Measurements from ENCODE around the gene SLC6A9. TPM values are rescaled to one million over a fixed set of nuclear protein-coding genes. Genes with fewer than 3 reads are reported as not detected.

The SLC6A9 gene
- total RNA-seq, 2 experiments from 2014 or later = 0.17 TPM; not detected in 1

- no peaks in the 10 kb centered on the region for H3K36me3 ChIP-seq (ENCODE audit: insufficient read depth, low read length)
- no peak for DNase-seq
- intact Hi-C loops (cut with DNase I, micrococcal nuclease) = no loop called here
- no peaks in the 10 kb centered on the region for H3K4me1 ChIP-seq (ENCODE audit: insufficient read depth, low read length)
- Mint-ChIP-seq H3K4me1 (ENCODE audit: low read depth) (no peaks in the 10 kb centered on the region), H3K36me3 (ENCODE audit: low read depth) (no peaks in the 10 kb centered on the region), H3K9me3 (no peaks in the 10 kb centered on the region), H3K27ac (no peak overlapping the region), H3K27me3 (peaks cover 11% of the 10 kb centered on the region), H3K4me3 (no peak overlapping the region)
- H3K4me3 ChIP-seq (ENCODE audit: low read length) = no peak overlapping the region
- no peak overlapping the region for H3K27ac ChIP-seq (ENCODE audit: low read depth in 1 of 2, low read length in 2 of 2)
- no peaks in the 10 kb centered on the region for H3K9me3 ChIP-seq (ENCODE audit: control insufficient read depth in 1 of 2, insufficient read depth in 1 of 2, low read length in 2 of 2)
- TF ChIP-seq, protein P1, sequence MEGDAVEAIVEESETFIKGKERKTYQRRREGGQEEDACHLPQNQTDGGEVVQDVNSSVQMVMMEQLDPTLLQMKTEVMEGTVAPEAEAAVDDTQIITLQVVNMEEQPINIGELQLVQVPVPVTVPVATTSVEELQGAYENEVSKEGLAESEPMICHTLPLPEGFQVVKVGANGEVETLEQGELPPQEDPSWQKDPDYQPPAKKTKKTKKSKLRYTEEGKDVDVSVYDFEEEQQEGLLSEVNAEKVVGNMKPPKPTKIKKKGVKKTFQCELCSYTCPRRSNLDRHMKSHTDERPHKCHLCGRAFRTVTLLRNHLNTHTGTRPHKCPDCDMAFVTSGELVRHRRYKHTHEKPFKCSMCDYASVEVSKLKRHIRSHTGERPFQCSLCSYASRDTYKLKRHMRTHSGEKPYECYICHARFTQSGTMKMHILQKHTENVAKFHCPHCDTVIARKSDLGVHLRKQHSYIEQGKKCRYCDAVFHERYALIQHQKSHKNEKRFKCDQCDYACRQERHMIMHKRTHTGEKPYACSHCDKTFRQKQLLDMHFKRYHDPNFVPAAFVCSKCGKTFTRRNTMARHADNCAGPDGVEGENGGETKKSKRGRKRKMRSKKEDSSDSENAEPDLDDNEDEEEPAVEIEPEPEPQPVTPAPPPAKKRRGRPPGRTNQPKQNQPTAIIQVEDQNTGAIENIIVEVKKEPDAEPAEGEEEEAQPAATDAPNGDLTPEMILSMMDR (IDR thresholded peaks at IDR 0.05) = no peak
- peaks cover 4 to 6% of the 10 kb centered on the region in 2 experiments for H3K27me3 ChIP-seq (ENCODE audit: control insufficient read depth in 1 of 2, insufficient read depth in 2 of 2, low read length in 2 of 2)
- ChIA-PET CTCF (no interaction called here), POLR2A (no interaction called here)
- no peak for ATAC-seq (ENCODE audit: poor library complexity)
These were observed 46.2 kb upstream of the SLC6A9 start for GRCh38 chr1:44077421-44077820.

DNA sequence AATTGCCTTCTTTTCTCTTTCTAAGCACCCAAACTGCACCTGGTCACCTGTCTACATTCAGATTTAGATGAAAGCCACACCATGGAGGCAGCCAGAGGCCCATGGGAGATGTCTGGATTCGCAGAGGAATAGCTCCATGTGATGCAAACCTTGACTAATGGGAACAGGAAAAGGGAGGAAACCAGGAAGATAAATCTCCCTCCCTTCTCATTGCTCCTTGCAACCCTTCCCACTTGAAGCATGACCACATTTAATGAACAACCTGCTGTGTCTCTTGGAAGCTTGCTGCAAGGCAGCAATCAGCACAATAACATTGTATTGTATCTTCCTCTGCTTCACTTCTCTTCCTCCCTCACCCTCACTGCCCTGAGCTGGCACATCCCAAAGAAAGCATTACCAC is 44.8 kb upstream of the SLC6A9 start:
- no peak overlapping the region for H3K4me3 ChIP-seq (ENCODE audit: low read length)
- Mint-ChIP-seq H3K27me3 (peaks cover 9% of the 10 kb centered on the region), H3K9me3 (no peaks in the 10 kb centered on the region), H3K4me3 (no peak overlapping the region), H3K27ac (no peak overlapping the region), H3K4me1 (ENCODE audit: low read depth) (no peaks in the 10 kb centered on the region), H3K36me3 (ENCODE audit: low read depth) (no peaks in the 10 kb centered on the region)
- no peak for DNase-seq
- no peaks in the 10 kb centered on the region for H3K36me3 ChIP-seq (ENCODE audit: insufficient read depth, low read length)
- intact Hi-C loops (cut with DNase I, micrococcal nuclease) = no loop called here
- no peak overlapping the region for H3K27ac ChIP-seq (ENCODE audit: low read depth in 1 of 2, low read length in 2 of 2)
- ChIA-PET CTCF (interaction anchor here (0.6 kb wide), 1 partner anchor 211 kb away, joined by 3 read pairs; no protein-coding TSS in a partner anchor), POLR2A (no interaction called here)
- ATAC-seq (ENCODE audit: poor library complexity) = no peak
- peaks cover 0 to 5% of the 10 kb centered on the region in 2 experiments for H3K27me3 ChIP-seq (ENCODE audit: control insufficient read depth in 1 of 2, insufficient read depth in 2 of 2, low read length in 2 of 2)
- H3K4me1 ChIP-seq (ENCODE audit: insufficient read depth, low read length) = no peaks in the 10 kb centered on the region
- H3K9me3 ChIP-seq (ENCODE audit: control insufficient read depth in 1 of 2, insufficient read depth in 1 of 2, low read length in 2 of 2) = no peaks in the 10 kb centered on the region
- TF ChIP-seq, protein P1 (IDR thresholded peaks at IDR 0.05) = no peak

DNA sequence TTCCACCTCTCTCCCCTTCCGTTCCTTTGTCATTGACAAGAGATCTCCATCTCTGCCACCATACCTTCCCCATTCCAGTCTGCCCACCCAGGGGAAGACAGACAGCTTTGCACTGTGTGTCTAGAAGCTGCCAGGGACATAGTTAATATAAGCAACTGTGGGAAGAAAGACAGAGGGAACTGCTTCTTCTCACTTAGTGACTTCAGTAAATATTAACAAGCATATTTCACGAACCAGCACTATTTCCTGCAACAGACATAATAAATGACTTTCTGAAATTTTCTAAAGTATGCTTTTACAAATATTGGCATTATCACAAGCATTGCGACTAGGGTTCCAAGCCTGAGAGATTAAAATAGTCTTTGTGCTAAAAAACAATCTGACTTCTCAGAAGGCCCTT is 43.2 kb upstream of the SLC6A9 start:
- no peak for ATAC-seq (ENCODE audit: poor library complexity)
- no peak overlapping the region for H3K27ac Mint-ChIP-seq
- peaks cover 4 to 5% of the 10 kb centered on the region in 2 experiments for H3K27me3 ChIP-seq (ENCODE audit: control insufficient read depth in 1 of 2, insufficient read depth in 2 of 2, low read length in 2 of 2)
- no peaks in the 10 kb centered on the region for H3K9me3 ChIP-seq (ENCODE audit: control insufficient read depth in 1 of 2, insufficient read depth in 1 of 2, low read length in 2 of 2)
- H3K9me3 Mint-ChIP-seq = no peaks in the 10 kb centered on the region
- intact Hi-C loops (cut with DNase I, micrococcal nuclease) = no loop called here
- no peaks in the 10 kb centered on the region for H3K36me3 ChIP-seq (ENCODE audit: insufficient read depth, low read length)
- POLR2A ChIA-PET = no interaction called here
- no peak overlapping the region for H3K4me3 Mint-ChIP-seq
- no peaks in the 10 kb centered on the region for H3K4me1 ChIP-seq (ENCODE audit: insufficient read depth, low read length)
- H3K36me3 Mint-ChIP-seq (ENCODE audit: low read depth) = no peaks in the 10 kb centered on the region
- peaks cover 12% of the 10 kb centered on the region for H3K27me3 Mint-ChIP-seq
- DNase-seq = no peak
- no peak overlapping the region for H3K4me3 ChIP-seq (ENCODE audit: low read length)
- H3K27ac ChIP-seq (ENCODE audit: low read depth in 1 of 2, low read length in 2 of 2) = no peak overlapping the region
- no peaks in the 10 kb centered on the region for H3K4me1 Mint-ChIP-seq (ENCODE audit: low read depth)
- CTCF ChIA-PET = no interaction called here
- TF ChIP-seq, protein P1 (IDR thresholded peaks at IDR 0.05) = no peak

All from CD4-positive, alpha-beta T cell (primary cell).